ENCODE results near the gene GFY.

Gene GFY

DNA sequence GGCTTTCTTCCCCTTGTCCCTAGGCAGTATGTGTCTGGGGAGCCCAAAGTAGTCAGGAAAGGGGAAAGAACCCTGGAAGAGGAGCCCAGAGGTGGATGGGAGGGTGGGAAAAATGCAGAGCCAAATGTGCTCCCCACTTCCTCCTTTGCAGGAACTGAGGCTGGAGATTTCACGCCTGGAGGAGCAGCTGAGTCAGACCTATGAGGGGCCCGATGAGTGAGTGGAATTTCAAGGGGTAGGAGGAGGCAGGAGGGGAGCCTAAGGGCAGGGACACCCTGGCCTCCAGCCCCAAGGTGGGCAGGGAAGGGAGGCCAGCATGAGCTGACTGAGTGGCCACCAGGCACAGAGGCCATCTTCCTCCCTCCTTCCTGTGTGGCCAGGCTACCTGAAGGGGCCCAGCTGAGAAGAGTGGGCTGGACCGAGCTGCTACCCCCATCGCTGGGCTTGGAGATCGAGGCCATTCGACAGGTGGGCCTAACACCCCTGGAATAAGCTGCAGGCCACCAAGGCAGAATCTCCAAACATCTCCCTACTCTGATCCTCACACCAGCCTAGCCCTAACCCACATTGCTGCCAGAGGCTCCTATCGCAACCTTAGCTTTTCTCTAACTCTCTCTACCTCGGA lies 16.3 kb upstream of the GFY start:
- no peaks in the 10 kb centered on the region for H3K36me3 ChIP-seq (ENCODE audit: control insufficient read depth in 2 of 2, insufficient read depth in 2 of 2, low read length in 2 of 2)
- no peaks in the 10 kb centered on the region for H3K4me1 ChIP-seq (ENCODE audit: control insufficient read depth, insufficient read depth, low read length)
- no peaks in the 10 kb centered on the region for H3K9me3 ChIP-seq (ENCODE audit: control insufficient read depth in 2 of 2, low read length in 2 of 2)
- no peak overlapping the region for H3K27ac ChIP-seq (ENCODE audit: low read length)
- H3K27me3 ChIP-seq (ENCODE audit: control insufficient read depth in 1 of 2, insufficient read depth in 2 of 2, low read length in 2 of 2), result peaks cover 4 to 10% of the 10 kb centered on the region in 2 donors
- no peak overlapping the region for H3K4me3 ChIP-seq (ENCODE audit: low read length in 2 of 2)
- no peak overlapping the region for H3K9ac ChIP-seq (ENCODE audit: low read length in 2 of 2)

DNA sequence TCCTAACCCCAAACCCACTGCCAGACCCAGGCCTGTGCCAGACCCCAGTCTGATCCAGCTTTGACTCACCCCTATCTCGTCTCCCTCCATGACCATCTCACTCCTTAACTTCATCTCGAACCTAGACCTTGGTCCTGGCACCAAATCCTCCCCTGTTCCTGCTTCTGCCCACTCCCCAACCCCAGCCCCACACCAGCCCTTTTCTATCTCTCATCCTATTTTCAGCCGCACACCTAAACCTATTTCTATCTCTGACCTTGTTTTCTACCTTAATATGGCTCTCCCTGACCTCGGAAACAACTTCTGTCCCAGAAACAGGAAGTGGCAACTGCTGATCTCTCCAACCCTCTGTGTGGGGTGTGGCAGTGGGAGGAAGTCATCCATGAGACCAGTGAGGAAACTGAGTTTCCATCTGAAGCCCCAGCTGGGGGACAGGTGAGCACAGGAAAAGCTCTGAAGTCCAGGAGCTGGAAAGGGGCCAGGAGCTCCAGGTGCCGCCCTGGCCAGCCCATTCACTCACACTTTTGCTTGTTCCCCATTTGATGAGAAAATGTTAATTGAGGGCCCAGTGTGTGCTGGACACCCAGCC lies 15.7 kb upstream of the GFY start:
- no peaks in the 10 kb centered on the region for H3K4me1 ChIP-seq (ENCODE audit: control insufficient read depth, insufficient read depth, low read length)
- H3K9me3 ChIP-seq (ENCODE audit: control insufficient read depth in 2 of 2, low read length in 2 of 2), result no peaks in the 10 kb centered on the region
- no peak overlapping the region for H3K4me3 ChIP-seq (ENCODE audit: low read length in 2 of 2)
- no peak overlapping the region for H3K9ac ChIP-seq (ENCODE audit: low read length in 2 of 2)
- H3K36me3 ChIP-seq (ENCODE audit: control insufficient read depth in 2 of 2, insufficient read depth in 2 of 2, low read length in 2 of 2), result no peaks in the 10 kb centered on the region
- H3K27me3 ChIP-seq (ENCODE audit: control insufficient read depth in 1 of 2, insufficient read depth in 2 of 2, low read length in 2 of 2), result peaks cover 6 to 10% of the 10 kb centered on the region in 2 donors
- no peak overlapping the region for H3K27ac ChIP-seq (ENCODE audit: low read length)

DNA sequence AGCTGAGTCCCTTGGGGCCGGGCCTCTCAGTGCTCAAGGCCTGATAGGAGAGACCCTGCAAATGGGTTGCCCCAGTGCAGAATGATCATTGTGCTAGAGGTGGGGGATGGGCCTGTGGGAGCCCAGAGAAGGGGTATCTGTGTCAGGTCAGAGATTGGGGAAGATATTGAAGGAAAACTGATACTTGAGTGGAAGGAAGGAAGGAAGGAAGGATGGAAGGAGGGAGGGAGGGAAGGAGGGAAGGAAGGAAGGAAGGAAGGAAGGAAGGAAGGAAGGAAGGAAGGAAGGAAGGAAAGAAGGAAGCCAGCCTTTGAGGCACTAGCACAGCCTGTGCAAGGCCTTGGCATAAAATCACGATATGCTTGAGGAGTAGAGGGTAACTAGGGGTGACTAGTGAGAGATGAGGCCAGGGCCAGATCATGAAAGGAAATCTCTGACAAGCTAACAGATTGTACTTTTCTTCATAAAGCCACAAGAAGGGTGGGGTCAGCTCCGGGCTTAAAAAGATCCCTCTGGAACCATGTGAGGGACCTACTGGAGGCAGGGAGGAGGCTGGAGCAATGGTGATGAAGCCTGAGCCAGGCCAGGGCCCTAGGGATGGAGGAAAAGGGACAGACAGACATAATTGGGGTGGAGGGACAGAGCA lies 13.4 kb upstream of the GFY start:
- H3K9me3 ChIP-seq (ENCODE audit: control insufficient read depth in 2 of 2, low read length in 2 of 2), result no peaks in the 10 kb centered on the region
- H3K27me3 ChIP-seq (ENCODE audit: control insufficient read depth in 1 of 2, insufficient read depth in 2 of 2, low read length in 2 of 2), result peaks cover 4 to 22% of the 10 kb centered on the region in 2 donors
- no peak overlapping the region for H3K4me3 ChIP-seq (ENCODE audit: low read length in 2 of 2)
- no peak overlapping the region for H3K27ac ChIP-seq (ENCODE audit: low read length)
- H3K36me3 ChIP-seq (ENCODE audit: control insufficient read depth in 2 of 2, insufficient read depth in 2 of 2, low read length in 2 of 2), result no peaks in the 10 kb centered on the region
- no peak overlapping the region for H3K9ac ChIP-seq (ENCODE audit: low read length in 2 of 2)
- no peaks in the 10 kb centered on the region for H3K4me1 ChIP-seq (ENCODE audit: control insufficient read depth, insufficient read depth, low read length)

GRCh38 chr19:49413348-49413747 lies 11.8 kb upstream of the GFY start:
- peaks cover 11 to 31% of the 10 kb centered on the region in 2 donors for H3K27me3 ChIP-seq (ENCODE audit: control insufficient read depth in 1 of 2, insufficient read depth in 2 of 2, low read length in 2 of 2)
- H3K4me1 ChIP-seq (ENCODE audit: control insufficient read depth, insufficient read depth, low read length), result no peaks in the 10 kb centered on the region
- no peak overlapping the region for H3K27ac ChIP-seq (ENCODE audit: low read length)
- no peaks in the 10 kb centered on the region for H3K9me3 ChIP-seq (ENCODE audit: control insufficient read depth in 2 of 2, low read length in 2 of 2)
- H3K36me3 ChIP-seq (ENCODE audit: control insufficient read depth in 2 of 2, insufficient read depth in 2 of 2, low read length in 2 of 2), result no peaks in the 10 kb centered on the region
- no peak overlapping the region for H3K9ac ChIP-seq (ENCODE audit: low read length in 2 of 2)
- H3K4me3 ChIP-seq (ENCODE audit: low read length in 2 of 2), result no peak overlapping the region

GRCh38 chr19:49414256-49414655 lies 10.9 kb upstream of the GFY start:
- Histone ChIP-seq H3K27ac (ENCODE audit: low read length) (no peak overlapping the region), H3K36me3 (ENCODE audit: control insufficient read depth in 2 of 2, insufficient read depth in 2 of 2, low read length in 2 of 2) (no peaks in the 10 kb centered on the region), H3K9me3 (ENCODE audit: control insufficient read depth in 2 of 2, low read length in 2 of 2) (no peaks in the 10 kb centered on the region), H3K4me1 (ENCODE audit: control insufficient read depth, insufficient read depth, low read length) (no peaks in the 10 kb centered on the region), H3K27me3 (ENCODE audit: control insufficient read depth in 1 of 2, insufficient read depth in 2 of 2, low read length in 2 of 2) (peaks cover 16 to 36% of the 10 kb centered on the region in 2 donors), H3K4me3 (ENCODE audit: low read length in 2 of 2) (no peak overlapping the region), H3K9ac (ENCODE audit: low read length in 2 of 2) (no peak overlapping the region)

- Histone ChIP-seq H3K9ac (ENCODE audit: low read length in 2 of 2) (no peak overlapping the region), H3K27me3 (ENCODE audit: control insufficient read depth in 1 of 2, insufficient read depth in 2 of 2, low read length in 2 of 2) (peaks cover 23 to 42% of the 10 kb centered on the region in 2 donors), H3K36me3 (ENCODE audit: control insufficient read depth in 2 of 2, insufficient read depth in 2 of 2, low read length in 2 of 2) (no peaks in the 10 kb centered on the region), H3K4me3 (ENCODE audit: low read length in 2 of 2) (no peak overlapping the region), H3K4me1 (ENCODE audit: control insufficient read depth, insufficient read depth, low read length) (no peaks in the 10 kb centered on the region), H3K9me3 (ENCODE audit: control insufficient read depth in 2 of 2, low read length in 2 of 2) (no peaks in the 10 kb centered on the region), H3K27ac (ENCODE audit: low read length) (no peak overlapping the region)
These were observed 9.9 kb upstream of the GFY start for GRCh38 chr19:49415102-49415809.

DNA sequence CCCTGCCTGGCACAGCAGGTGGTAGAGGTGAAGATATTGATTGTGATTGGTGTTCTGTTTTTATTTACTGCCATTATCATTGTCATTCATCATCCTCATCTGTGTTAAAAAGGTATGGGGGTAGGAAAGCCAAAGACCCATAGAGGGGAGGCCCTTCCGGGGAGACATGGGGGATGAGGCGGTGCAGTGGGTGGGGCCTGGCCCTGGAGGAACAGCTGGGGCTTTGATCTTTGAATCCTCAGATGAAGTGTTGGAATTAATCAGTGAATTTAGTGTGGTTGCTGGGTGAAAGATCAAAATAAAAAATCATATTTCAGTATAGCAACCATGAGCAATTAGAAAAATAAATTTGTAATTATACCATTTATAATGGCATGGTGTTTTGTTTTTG lies 9.4 kb upstream of the GFY start:
- H3K4me1 ChIP-seq (ENCODE audit: control insufficient read depth, insufficient read depth, low read length), result no peaks in the 10 kb centered on the region
- no peaks in the 10 kb centered on the region for H3K9me3 ChIP-seq (ENCODE audit: control insufficient read depth in 2 of 2, low read length in 2 of 2)
- no peaks in the 10 kb centered on the region for H3K36me3 ChIP-seq (ENCODE audit: control insufficient read depth in 2 of 2, insufficient read depth in 2 of 2, low read length in 2 of 2)
- H3K27me3 ChIP-seq (ENCODE audit: control insufficient read depth in 1 of 2, insufficient read depth in 2 of 2, low read length in 2 of 2), result peaks cover 27 to 43% of the 10 kb centered on the region in 2 donors
- no peak overlapping the region for H3K27ac ChIP-seq (ENCODE audit: low read length)
- H3K9ac ChIP-seq (ENCODE audit: low read length in 2 of 2), result no peak overlapping the region
- no peak overlapping the region for H3K4me3 ChIP-seq (ENCODE audit: low read length in 2 of 2)

GRCh38 chr19:49417088-49417487 lies 8.1 kb upstream of the GFY start:
- Histone ChIP-seq H3K27me3 (ENCODE audit: control insufficient read depth in 1 of 2, insufficient read depth in 2 of 2, low read length in 2 of 2) (peaks cover 36 to 53% of the 10 kb centered on the region in 2 donors), H3K27ac (ENCODE audit: low read length) (no peak overlapping the region), H3K9ac (ENCODE audit: low read length in 2 of 2) (no peak overlapping the region), H3K4me1 (ENCODE audit: control insufficient read depth, insufficient read depth, low read length) (peaks cover 2% of the 10 kb centered on the region), H3K9me3 (ENCODE audit: control insufficient read depth in 2 of 2, low read length in 2 of 2) (no peaks in the 10 kb centered on the region), H3K36me3 (ENCODE audit: control insufficient read depth in 2 of 2, insufficient read depth in 2 of 2, low read length in 2 of 2) (no peaks in the 10 kb centered on the region), H3K4me3 (ENCODE audit: low read length in 2 of 2) (no peak overlapping the region)

DNA sequence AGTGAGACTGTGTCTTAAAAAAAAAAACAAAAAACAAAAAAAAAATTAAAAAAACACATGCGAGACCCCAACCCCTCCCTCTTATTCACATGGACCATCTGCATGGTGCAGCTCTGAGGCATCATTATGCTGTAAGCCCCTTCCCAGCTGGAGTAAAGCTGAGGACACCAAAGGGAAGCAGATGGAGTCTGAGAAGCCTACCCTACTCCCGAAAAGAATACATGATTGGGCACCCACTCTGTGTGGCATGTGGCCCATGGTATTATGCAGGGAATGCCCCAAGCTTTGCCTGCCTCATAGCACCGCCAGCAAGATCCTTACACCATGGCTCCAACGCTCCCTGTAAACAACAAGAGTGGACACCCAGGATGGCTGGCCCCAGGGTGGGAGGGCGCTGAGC lies 6.7 kb upstream of the GFY start:
- H3K9me3 ChIP-seq (ENCODE audit: control insufficient read depth in 2 of 2, low read length in 2 of 2), result no peaks in the 10 kb centered on the region
- no peak overlapping the region for H3K9ac ChIP-seq (ENCODE audit: low read length in 2 of 2)
- H3K27ac ChIP-seq (ENCODE audit: low read length), result no peak overlapping the region
- peaks cover 14% of the 10 kb centered on the region for H3K4me1 ChIP-seq (ENCODE audit: control insufficient read depth, insufficient read depth, low read length)
- H3K36me3 ChIP-seq (ENCODE audit: control insufficient read depth in 2 of 2, insufficient read depth in 2 of 2, low read length in 2 of 2), result no peaks in the 10 kb centered on the region
- peaks cover 48 to 61% of the 10 kb centered on the region in 2 donors for H3K27me3 ChIP-seq (ENCODE audit: control insufficient read depth in 1 of 2, insufficient read depth in 2 of 2, low read length in 2 of 2)
- H3K4me3 ChIP-seq (ENCODE audit: low read length in 2 of 2), result no peak overlapping the region

- no peak overlapping the region for H3K9ac ChIP-seq (ENCODE audit: low read length in 2 of 2)
- peaks cover 17% of the 10 kb centered on the region for H3K4me1 ChIP-seq (ENCODE audit: control insufficient read depth, insufficient read depth, low read length)
- H3K27me3 ChIP-seq (ENCODE audit: control insufficient read depth in 1 of 2, insufficient read depth in 2 of 2, low read length in 2 of 2), result peaks cover 52 to 65% of the 10 kb centered on the region in 2 donors
- no peak overlapping the region for H3K4me3 ChIP-seq (ENCODE audit: low read length in 2 of 2)
- H3K27ac ChIP-seq (ENCODE audit: low read length), result no peak overlapping the region
- H3K9me3 ChIP-seq (ENCODE audit: control insufficient read depth in 2 of 2, low read length in 2 of 2), result no peaks in the 10 kb centered on the region
- H3K36me3 ChIP-seq (ENCODE audit: control insufficient read depth in 2 of 2, insufficient read depth in 2 of 2, low read length in 2 of 2), result no peaks in the 10 kb centered on the region
These were observed 6.0 kb upstream of the GFY start for GRCh38 chr19:49419173-49419572.
